Right lobe of liver (tissue), 4 donors: ENCODE measurements around the gene AMER2.

Experiments used
- POLR2A ChIP-seq: fragments of 450-650 bp; IDR thresholded peaks from one replicate; pipeline ENCODE4 v1.6.1; 2017; ENCODE audit warnings: antibody characterized with exemption, mild to moderate bottlenecking
- TF ChIP-seq, protein P1 (sequence below), 4 donors: fragments of 200-600 bp in 3 of 4; fragments of 450-650 bp in 1 of 4; IDR thresholded peaks; one replicate each; pipeline versions ENCODE4 v1.5.1 to v1.8.0; 2016 to 2022; ENCODE audit warnings: antibody characterized with exemption in 4 of 4, mild to moderate bottlenecking in 2 of 4
- donor health status: DM: no; HTN: no; CAD: no.
- donor health status: DM: no; HTN: no; CAD: no.
- donor health status: DM: no; HTN: yes; CAD: no.

DNA sequence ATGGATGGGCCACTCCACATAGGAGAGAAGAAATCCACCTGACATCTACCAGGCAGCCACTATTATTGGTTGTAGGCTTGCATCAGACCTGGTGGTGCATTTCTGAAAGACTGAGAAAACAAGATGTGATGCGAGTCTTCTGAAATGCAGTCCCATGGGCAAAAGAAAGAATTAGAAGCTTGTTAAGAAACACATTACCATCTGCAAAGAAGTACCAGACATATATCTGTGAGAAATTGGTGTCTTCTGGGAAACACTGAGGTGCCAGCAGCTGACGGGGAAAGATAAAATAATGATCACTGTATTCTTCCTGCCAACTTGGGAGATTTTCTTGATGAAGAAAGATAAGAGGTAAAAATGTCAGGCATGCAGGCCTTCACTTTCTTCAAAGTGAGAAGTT lies 14.4 kb downstream of the AMER2 start:
- no peak for TF ChIP-seq POLR2A
- TF ChIP-seq, protein P1, sequence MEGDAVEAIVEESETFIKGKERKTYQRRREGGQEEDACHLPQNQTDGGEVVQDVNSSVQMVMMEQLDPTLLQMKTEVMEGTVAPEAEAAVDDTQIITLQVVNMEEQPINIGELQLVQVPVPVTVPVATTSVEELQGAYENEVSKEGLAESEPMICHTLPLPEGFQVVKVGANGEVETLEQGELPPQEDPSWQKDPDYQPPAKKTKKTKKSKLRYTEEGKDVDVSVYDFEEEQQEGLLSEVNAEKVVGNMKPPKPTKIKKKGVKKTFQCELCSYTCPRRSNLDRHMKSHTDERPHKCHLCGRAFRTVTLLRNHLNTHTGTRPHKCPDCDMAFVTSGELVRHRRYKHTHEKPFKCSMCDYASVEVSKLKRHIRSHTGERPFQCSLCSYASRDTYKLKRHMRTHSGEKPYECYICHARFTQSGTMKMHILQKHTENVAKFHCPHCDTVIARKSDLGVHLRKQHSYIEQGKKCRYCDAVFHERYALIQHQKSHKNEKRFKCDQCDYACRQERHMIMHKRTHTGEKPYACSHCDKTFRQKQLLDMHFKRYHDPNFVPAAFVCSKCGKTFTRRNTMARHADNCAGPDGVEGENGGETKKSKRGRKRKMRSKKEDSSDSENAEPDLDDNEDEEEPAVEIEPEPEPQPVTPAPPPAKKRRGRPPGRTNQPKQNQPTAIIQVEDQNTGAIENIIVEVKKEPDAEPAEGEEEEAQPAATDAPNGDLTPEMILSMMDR (IDR thresholded peaks at IDR 0.05), result no peak
